ENCODE measurements around the gene ADAMTS17.

Gene ADAMTS17

GRCh38 chr15:100034191-100034590, 307.6 kb downstream of the ADAMTS17 start:
- no CpG with 5 or more reads among the region's 7 CpGs for WGBS (ENCODE audit: extremely low coverage, insufficient coverage, insufficient read length)
- no peaks in the 10 kb centered on the region for H3K9me3 ChIP-seq (ENCODE audit: insufficient read depth, low read depth, low read length)
- no peak for DNase-seq
- no peak overlapping the region for H3K18ac ChIP-seq (ENCODE audit: low read length)
- H2BK120ac ChIP-seq (ENCODE audit: insufficient read depth, low read length, poor library complexity): no peak overlapping the region
- H2BK5ac ChIP-seq (ENCODE audit: low read depth, low read length, poor library complexity): no peak overlapping the region
- no peak overlapping the region for H4K12ac ChIP-seq (ENCODE audit: low read depth, low read length)
- no peaks in the 10 kb centered on the region for H3K79me1 ChIP-seq (ENCODE audit: low read length)
- no peak overlapping the region for H3K4me3 ChIP-seq (ENCODE audit: low read depth, low read length)
- no peaks in the 10 kb centered on the region for H3K4me1 ChIP-seq (ENCODE audit: control insufficient read depth in 1 of 2, insufficient read depth in 2 of 2, low read length in 2 of 2)
- no peaks in the 10 kb centered on the region for H3K79me2 ChIP-seq (ENCODE audit: control insufficient read depth, insufficient read depth, low read length, poor library complexity)
- H3K14ac ChIP-seq (ENCODE audit: low read length): no peak overlapping the region
- no peak overlapping the region for H3K4me2 ChIP-seq (ENCODE audit: low read length)
- H3K27me3 ChIP-seq (ENCODE audit: insufficient read depth, low read length): no peaks in the 10 kb centered on the region
- H3K4ac ChIP-seq (ENCODE audit: low read depth, low read length): no peak overlapping the region
- H4K8ac ChIP-seq (ENCODE audit: low read depth, low read length): no peak overlapping the region
- no peaks in the 10 kb centered on the region for H3K36me3 ChIP-seq (ENCODE audit: control insufficient read depth in 1 of 2, insufficient read depth in 2 of 2, low read length in 2 of 2)
- no peak overlapping the region for H4K91ac ChIP-seq (ENCODE audit: low read depth, low read length)
- no peak overlapping the region for H3K27ac ChIP-seq (ENCODE audit: low read depth, low read length)
- H3K23ac ChIP-seq (ENCODE audit: low read length): no peak overlapping the region
- H2BK12ac ChIP-seq (ENCODE audit: low read length): no peak overlapping the region
- no peak overlapping the region for H2AK5ac ChIP-seq (ENCODE audit: low read length)
- no peak overlapping the region for H3K9ac ChIP-seq (ENCODE audit: low read length)
- no peak overlapping the region for H2AFZ ChIP-seq (ENCODE audit: insufficient read depth, low read length, poor library complexity)

GRCh38 chr15:100033140-100033857, 308.5 kb downstream of the ADAMTS17 start:
- Histone ChIP-seq H3K9me3 (ENCODE audit: insufficient read depth, low read depth, low read length) (no peaks in the 10 kb centered on the region), H3K14ac (ENCODE audit: low read length) (no peak overlapping the region), H3K9ac (ENCODE audit: low read length) (no peak overlapping the region), H4K91ac (ENCODE audit: low read depth, low read length) (no peak overlapping the region), H4K8ac (ENCODE audit: low read depth, low read length) (no peak overlapping the region), H3K4ac (ENCODE audit: low read depth, low read length) (no peak overlapping the region), H2AFZ (ENCODE audit: insufficient read depth, low read length, poor library complexity) (no peak overlapping the region), H2BK5ac (ENCODE audit: low read depth, low read length, poor library complexity) (no peak overlapping the region), H3K27ac (ENCODE audit: low read depth, low read length) (no peak overlapping the region), H3K4me3 (ENCODE audit: low read depth, low read length) (no peak overlapping the region), H3K36me3 (ENCODE audit: control insufficient read depth in 1 of 2, insufficient read depth in 2 of 2, low read length in 2 of 2) (no peaks in the 10 kb centered on the region), H3K4me2 (ENCODE audit: low read length) (no peak overlapping the region), H3K4me1 (ENCODE audit: control insufficient read depth in 1 of 2, insufficient read depth in 2 of 2, low read length in 2 of 2) (no peaks in the 10 kb centered on the region), H3K18ac (ENCODE audit: low read length) (no peak overlapping the region), H2BK120ac (ENCODE audit: insufficient read depth, low read length, poor library complexity) (no peak overlapping the region), H2BK12ac (ENCODE audit: low read length) (no peak overlapping the region), H4K12ac (ENCODE audit: low read depth, low read length) (no peak overlapping the region), H3K79me1 (ENCODE audit: low read length) (no peaks in the 10 kb centered on the region), H2AK5ac (ENCODE audit: low read length) (no peak overlapping the region), H3K27me3 (ENCODE audit: insufficient read depth, low read length) (no peaks in the 10 kb centered on the region), H3K79me2 (ENCODE audit: control insufficient read depth, insufficient read depth, low read length, poor library complexity) (no peaks in the 10 kb centered on the region), H3K23ac (ENCODE audit: low read length) (no peak overlapping the region)
- no CpG with 5 or more reads among the region's 5 CpGs for WGBS (ENCODE audit: extremely low coverage, insufficient coverage, insufficient read length)
- DNase-seq: no peak

- no CpG with 5 or more reads among the region's 10 CpGs for WGBS (ENCODE audit: extremely low coverage, insufficient coverage, insufficient read length)
- no peak overlapping the region for H2BK12ac ChIP-seq (ENCODE audit: low read length)
These were observed 309.3 kb downstream of the ADAMTS17 start for GRCh38 chr15:100032358-100033085.

GRCh38 chr15:100031665-100032357, 310.0 kb downstream of the ADAMTS17 start:
- no peak overlapping the region for H2AK5ac ChIP-seq (ENCODE audit: low read length)
- H2BK120ac ChIP-seq (ENCODE audit: insufficient read depth, low read length, poor library complexity): no peak overlapping the region
- H3K4me1 ChIP-seq (ENCODE audit: control insufficient read depth in 1 of 2, insufficient read depth in 2 of 2, low read length in 2 of 2): no peaks in the 10 kb centered on the region
- H2BK5ac ChIP-seq (ENCODE audit: low read depth, low read length, poor library complexity): no peak overlapping the region
- WGBS (ENCODE audit: extremely low coverage, insufficient coverage, insufficient read length): no CpG with 5 or more reads among the region's 10 CpGs
- no peaks in the 10 kb centered on the region for H3K79me1 ChIP-seq (ENCODE audit: low read length)
- H3K9ac ChIP-seq (ENCODE audit: low read length): no peak overlapping the region
- no peak overlapping the region for H4K91ac ChIP-seq (ENCODE audit: low read depth, low read length)
- H3K4me3 ChIP-seq (ENCODE audit: low read depth, low read length): no peak overlapping the region
- no peaks in the 10 kb centered on the region for H3K27me3 ChIP-seq (ENCODE audit: insufficient read depth, low read length)
- no peak for DNase-seq
- no peaks in the 10 kb centered on the region for H3K36me3 ChIP-seq (ENCODE audit: control insufficient read depth in 1 of 2, insufficient read depth in 2 of 2, low read length in 2 of 2)
- no peak overlapping the region for H2BK12ac ChIP-seq (ENCODE audit: low read length)
- no peak overlapping the region for H3K4me2 ChIP-seq (ENCODE audit: low read length)
- H4K8ac ChIP-seq (ENCODE audit: low read depth, low read length): no peak overlapping the region
- H3K79me2 ChIP-seq (ENCODE audit: control insufficient read depth, insufficient read depth, low read length, poor library complexity): no peaks in the 10 kb centered on the region
- no peak overlapping the region for H3K4ac ChIP-seq (ENCODE audit: low read depth, low read length)
- H3K9me3 ChIP-seq (ENCODE audit: insufficient read depth, low read depth, low read length): peaks cover 3% of the 10 kb centered on the region
- H3K27ac ChIP-seq (ENCODE audit: low read depth, low read length): no peak overlapping the region
- no peak overlapping the region for H4K12ac ChIP-seq (ENCODE audit: low read depth, low read length)
- H3K14ac ChIP-seq (ENCODE audit: low read length): no peak overlapping the region
- no peak overlapping the region for H3K23ac ChIP-seq (ENCODE audit: low read length)
- H2AFZ ChIP-seq (ENCODE audit: insufficient read depth, low read length, poor library complexity): no peak overlapping the region
- no peak overlapping the region for H3K18ac ChIP-seq (ENCODE audit: low read length)

More at GRCh38 chr15:100032358-100033085, 309.3 kb downstream of the ADAMTS17 start:
- H2BK120ac ChIP-seq (ENCODE audit: insufficient read depth, low read length, poor library complexity): no peak overlapping the region
- no peak overlapping the region for H3K27ac ChIP-seq (ENCODE audit: low read depth, low read length)
- H3K27me3 ChIP-seq (ENCODE audit: insufficient read depth, low read length): no peaks in the 10 kb centered on the region
- no peaks in the 10 kb centered on the region for H3K79me1 ChIP-seq (ENCODE audit: low read length)
- H3K4ac ChIP-seq (ENCODE audit: low read depth, low read length): no peak overlapping the region
- no peak overlapping the region for H3K18ac ChIP-seq (ENCODE audit: low read length)
- H2BK5ac ChIP-seq (ENCODE audit: low read depth, low read length, poor library complexity): no peak overlapping the region
- no peak overlapping the region for H4K8ac ChIP-seq (ENCODE audit: low read depth, low read length)
- H3K14ac ChIP-seq (ENCODE audit: low read length): no peak overlapping the region
- no peak overlapping the region for H2AFZ ChIP-seq (ENCODE audit: insufficient read depth, low read length, poor library complexity)
- H3K23ac ChIP-seq (ENCODE audit: low read length): no peak overlapping the region
- H2AK5ac ChIP-seq (ENCODE audit: low read length): no peak overlapping the region
- H3K4me3 ChIP-seq (ENCODE audit: low read depth, low read length): no peak overlapping the region
- no peaks in the 10 kb centered on the region for H3K79me2 ChIP-seq (ENCODE audit: control insufficient read depth, insufficient read depth, low read length, poor library complexity)
- H3K4me2 ChIP-seq (ENCODE audit: low read length): no peak overlapping the region
- H4K12ac ChIP-seq (ENCODE audit: low read depth, low read length): no peak overlapping the region
- no peak overlapping the region for H3K9ac ChIP-seq (ENCODE audit: low read length)
- H3K9me3 ChIP-seq (ENCODE audit: insufficient read depth, low read depth, low read length): peaks cover 3% of the 10 kb centered on the region
- no peaks in the 10 kb centered on the region for H3K36me3 ChIP-seq (ENCODE audit: control insufficient read depth in 1 of 2, insufficient read depth in 2 of 2, low read length in 2 of 2)
- DNase-seq: no peak
- H4K91ac ChIP-seq (ENCODE audit: low read depth, low read length): no peak overlapping the region
- no peaks in the 10 kb centered on the region for H3K4me1 ChIP-seq (ENCODE audit: control insufficient read depth in 1 of 2, insufficient read depth in 2 of 2, low read length in 2 of 2)
